Smooth muscle cell of the brain vasculature (primary cell): ENCODE results near the gene HOXD11.

Experiments used
- DNase-seq: peaks from one replicate; pipeline ENCODE4 v3.0.0-alpha.2; 2012; ENCODE audit warnings: low read depth, low spot score

HOXD11 gene

GRCh38 chr2:176081376-176081836 lies 25.7 kb upstream of the HOXD11 start:
- no peak for DNase-seq

GRCh38 chr2:176081837-176082524 lies 25.1 kb upstream of the HOXD11 start:
- DNase-seq, result no peak

DNA sequence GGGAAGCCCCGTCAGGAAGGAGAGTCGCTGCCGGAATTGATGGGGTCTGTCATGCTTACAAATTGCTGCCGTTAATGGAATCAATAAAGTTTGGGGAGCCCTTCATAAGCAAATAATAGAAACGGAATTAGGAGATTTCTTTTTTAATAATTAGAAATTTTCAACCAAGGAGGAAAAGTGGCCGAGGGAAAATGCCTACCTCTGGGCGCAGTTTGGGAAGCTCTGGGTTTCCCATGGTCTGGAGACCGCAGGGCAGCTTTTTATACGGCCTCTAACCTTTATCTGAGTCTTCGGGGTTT lies 24.6 kb upstream of the HOXD11 start:
- no peak for DNase-seq

- no peak for DNase-seq
Observed at GRCh38 chr2:176082824-176083751, 24.0 kb upstream of the HOXD11 start.

DNA sequence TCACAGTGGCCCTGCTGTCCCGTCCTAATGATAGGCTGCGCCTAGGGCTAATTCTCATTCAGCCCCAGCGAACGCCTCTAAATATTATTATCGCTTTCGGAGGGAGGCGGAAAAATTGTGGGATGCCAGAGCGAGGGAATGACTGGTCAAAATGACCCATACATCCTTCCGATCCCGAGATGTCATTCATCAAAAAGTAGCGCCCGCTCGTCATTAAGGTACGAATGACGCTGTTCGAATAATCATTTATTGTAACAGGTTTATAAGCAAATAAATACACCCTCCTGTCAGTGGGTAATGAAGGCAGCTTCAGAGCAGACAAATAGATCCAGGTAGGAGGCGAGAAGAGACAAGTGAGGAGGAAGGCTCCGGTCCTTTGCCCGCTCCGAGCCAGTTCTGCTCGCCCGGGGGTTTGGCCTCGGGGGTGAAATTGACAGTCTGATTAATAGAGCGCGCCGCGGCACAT lies 23.3 kb upstream of the HOXD11 start, which contains the start of gene EVX2:
TSS of gene EVX2 (minus strand) at position 167 of the 466 bp plus-strand sequence. CDS start 186 bp downstream, outside the sequence.
- no peak for DNase-seq

DNA sequence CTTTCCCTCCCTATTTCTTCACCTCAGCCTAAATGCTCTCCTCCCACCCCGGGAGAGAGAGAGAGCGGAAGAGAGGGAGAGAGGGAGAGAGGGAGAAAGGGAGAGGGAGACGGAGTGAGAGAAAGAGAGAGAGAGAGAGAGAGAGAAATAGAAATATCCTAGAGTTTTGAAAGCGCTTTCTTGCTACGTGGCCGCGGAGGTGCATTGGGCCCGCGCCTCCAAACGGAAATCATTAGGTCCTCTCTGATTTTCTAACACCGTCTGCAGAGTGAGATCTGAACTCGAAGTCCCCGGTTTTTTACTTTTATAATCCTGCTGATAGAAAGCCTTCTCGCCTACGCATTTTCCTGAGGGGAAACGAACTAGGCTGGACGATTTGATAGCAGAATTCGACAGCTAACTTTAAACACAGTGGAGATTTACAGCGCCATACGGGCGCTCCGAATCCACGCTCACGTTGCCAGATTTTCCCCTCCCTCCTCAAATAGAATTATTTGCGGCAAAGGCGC lies 22.4 kb upstream of the HOXD11 start:
- no peak for DNase-seq

DNA sequence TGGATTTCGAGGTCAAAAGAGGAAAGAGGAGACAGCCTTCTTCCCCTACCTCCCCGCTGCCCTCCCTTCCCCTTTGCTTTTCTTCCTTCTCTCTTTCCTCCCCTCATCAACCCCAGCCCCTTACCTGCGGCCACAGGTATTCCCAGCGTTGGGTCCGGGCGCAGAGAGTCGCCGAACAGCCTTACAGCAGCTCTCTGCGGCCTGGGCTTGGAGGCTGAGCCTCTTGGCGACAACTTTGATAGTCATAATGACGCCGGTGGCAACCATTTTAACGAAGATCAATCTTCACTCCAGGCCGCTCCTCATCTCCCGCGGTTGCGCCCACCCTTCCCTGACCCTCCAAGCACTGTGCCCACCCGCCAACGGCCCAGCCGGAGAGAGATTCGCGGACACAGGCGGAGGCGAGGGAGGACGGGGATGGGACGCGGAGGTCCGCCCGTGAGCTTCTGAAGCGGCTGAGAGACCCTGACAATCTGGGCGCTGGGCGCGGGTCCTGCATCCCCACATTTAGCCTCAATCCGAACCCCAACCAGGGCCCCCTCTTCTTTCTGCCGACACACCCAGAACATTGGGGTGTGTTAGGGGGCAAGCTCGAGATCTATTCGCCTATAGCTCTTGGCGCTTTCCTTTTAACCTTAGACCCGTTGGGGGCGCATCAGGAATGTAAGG lies 21.8 kb upstream of the HOXD11 start:
- no peak for DNase-seq

- no peak for DNase-seq
Observed at GRCh38 chr2:176085861-176086771, 21.0 kb upstream of the HOXD11 start.

DNA sequence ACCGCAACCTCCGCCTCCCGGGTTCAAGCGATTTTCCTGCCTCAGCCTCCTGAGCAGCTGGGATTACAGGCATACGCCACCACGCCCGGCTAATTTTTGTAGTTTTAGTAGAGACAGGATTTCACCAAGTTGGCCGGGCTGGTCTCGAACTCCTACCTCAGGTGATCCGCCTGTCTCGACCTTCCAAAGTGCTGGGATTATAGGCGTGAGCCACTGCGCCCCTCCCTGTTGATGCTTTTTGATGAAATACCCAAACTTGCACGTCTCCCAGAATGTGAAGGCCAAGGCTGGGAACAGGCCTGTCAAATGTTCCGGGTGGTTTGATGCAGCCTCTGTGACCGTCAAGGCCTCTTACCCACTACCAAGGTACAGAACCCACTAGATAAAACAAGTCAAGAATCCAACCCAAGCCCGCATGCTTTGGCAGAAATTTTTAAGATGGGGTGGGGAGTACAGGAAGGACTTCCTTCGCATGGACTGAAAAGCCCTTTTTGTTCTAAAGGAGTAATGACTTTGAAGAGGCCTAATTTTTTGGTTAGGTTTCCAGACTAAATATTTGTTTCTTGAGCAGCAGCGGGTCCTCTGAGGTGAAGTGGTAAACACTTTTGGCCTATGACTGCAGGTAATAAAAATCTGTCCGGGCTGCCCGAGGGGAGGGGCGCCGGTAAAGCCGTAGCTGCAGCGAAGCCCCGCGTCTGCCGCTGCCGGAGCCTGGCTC lies 19.6 kb upstream of the HOXD11 start:
- no peak for DNase-seq

- no peak for DNase-seq
Observed at GRCh38 chr2:176088048-176088936, 18.8 kb upstream of the HOXD11 start.

GRCh38 chr2:176088937-176089842 lies 17.9 kb upstream of the HOXD11 start:
- DNase-seq, result no peak

DNA sequence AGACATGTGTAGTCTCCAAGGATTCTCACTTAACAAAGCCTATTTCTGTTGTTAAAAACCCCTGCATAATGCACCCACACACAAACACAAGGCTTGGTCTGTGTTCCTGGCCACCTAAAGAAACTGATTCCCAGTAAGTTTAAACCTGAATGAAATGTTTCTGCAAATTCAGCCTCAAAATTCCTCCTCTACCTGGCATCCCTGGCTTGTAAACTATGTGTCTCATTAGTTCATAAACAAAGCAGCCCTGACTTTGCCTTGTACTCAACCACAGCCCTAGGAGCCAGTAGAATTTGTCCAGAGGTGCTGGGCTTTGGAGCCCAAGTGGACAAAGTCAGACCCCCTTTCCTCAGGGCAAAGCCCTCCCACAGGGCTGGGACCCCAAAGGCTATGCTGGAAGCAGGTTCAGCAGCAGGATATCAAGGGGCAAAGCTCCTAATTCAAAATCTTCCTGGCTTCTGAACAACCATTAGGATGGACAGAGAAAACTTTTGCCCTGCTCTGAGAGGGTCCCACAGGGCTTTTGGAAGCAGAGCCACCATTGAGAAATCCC lies 17.2 kb upstream of the HOXD11 start:
- DNase-seq, result no peak

DNA sequence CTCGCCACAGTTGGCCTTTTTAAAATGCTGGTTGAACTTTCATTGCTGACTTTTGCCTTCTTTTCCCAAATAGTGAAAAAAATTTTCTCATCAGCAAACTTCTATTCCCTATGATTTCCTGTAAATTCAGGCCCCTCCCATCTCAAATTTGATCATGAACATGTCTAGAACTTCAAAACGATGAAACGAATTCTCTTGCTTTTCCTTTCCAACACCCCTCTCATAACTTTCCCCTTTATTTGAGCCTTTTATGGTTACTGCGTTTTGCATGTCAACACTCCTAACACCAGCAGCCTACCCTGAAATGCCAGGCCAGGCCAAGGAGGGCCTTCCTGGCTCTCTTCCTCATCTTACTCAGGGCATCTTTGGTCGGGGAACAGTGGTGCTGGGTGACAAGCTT lies 16.2 kb upstream of the HOXD11 start:
- DNase-seq, result no peak

- DNase-seq, result no peak
Observed at GRCh38 chr2:176091329-176092258, 15.5 kb upstream of the HOXD11 start.

DNA sequence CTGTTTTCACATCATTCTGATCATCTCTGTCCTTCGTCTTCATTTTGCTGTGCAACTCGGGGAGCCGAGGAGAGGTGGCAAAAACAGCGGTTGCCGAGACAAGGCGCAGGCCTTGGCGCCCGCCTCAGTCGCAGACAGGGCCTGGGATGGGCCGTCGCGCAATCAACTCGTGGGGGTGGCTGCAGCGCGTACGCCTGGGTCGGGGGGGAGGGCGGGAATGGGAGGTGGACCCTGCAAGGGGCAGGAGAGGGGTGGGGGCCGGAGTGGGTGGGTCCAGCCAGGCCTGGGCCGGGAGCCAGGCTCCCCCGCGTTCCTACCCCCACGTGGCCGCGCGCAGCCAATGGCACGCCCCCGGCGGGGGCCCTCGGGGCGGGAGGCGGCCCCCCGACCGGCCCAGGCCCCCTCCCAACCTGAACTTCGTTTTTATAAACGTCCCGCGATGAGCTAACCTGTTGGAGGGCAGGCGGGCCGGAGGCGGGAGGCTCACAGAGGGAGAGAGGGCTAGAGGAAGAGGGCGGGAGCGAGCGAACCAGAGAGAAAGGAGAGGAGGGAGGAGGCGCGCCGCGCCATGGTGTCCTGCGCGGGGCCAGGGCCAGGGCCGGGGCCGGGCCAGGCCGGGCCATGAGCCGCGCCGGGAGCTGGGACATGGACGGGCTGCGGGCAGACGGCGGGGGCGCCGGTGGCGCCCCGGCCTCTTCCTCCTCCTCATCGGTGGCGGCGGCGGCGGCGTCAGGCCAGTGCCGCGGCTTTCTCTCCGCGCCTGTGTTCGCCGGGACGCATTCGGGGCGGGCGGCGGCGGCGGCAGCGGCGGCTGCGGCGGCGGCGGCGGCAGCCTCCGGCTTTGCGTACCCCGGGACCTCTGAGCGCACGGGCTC lies 14.6 kb upstream of the HOXD11 start, which contains the start of gene HOXD13:
TSS of gene HOXD13 (plus strand) at position 452 of the 875 bp plus-strand sequence. CDS start at position 622, 170 bp downstream.
- DNase-seq, result no peak
